HL-60/S4 treated with phorbol 12-myristate 13-acetate at 8.2 ng/mL for 4 days and 3 days (cell line): ENCODE measurements around the gene MTHFSD.

ENCODE experiments used
- in situ Hi-C: fragments of 300-500 bp; cut with MboI; formaldehyde crosslinking; loops from 2 replicates; pipeline ENCODE4 v1.15.0; 2022; ENCODE audit warnings: low sequenced_read_pairs

The MTHFSD gene

GRCh38 chr16:86572606-86573005 lies 17.6 kb upstream of the MTHFSD start:
- in situ Hi-C loops = no loop called here

DNA sequence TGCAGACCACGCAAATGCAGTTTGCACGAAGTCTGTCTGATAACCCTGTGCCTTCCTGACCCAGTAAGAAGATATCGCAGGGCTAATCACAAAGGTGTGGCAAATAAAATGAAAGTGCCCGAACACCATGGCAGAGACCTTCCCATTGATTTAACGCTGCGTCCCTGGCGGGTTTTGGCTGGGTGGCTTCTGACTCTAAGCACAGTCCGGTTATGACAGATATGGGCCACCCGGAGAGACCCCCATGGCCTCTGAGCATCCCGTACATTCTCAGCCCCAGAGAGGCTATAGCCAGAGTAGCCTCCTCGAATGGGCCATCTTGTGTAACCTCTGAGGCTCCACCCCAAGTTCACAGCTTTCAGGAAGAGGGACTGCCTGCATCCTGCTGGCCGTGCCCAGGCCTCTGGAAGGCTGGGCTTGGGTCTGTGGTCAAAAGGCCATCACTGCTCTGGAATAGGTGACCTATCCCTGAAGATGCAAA lies 17.0 kb upstream of the MTHFSD start:
- in situ Hi-C loops = no loop called here

- in situ Hi-C loops = no loop called here
Observed at GRCh38 chr16:86571530-86571915, 16.5 kb upstream of the MTHFSD start.

DNA sequence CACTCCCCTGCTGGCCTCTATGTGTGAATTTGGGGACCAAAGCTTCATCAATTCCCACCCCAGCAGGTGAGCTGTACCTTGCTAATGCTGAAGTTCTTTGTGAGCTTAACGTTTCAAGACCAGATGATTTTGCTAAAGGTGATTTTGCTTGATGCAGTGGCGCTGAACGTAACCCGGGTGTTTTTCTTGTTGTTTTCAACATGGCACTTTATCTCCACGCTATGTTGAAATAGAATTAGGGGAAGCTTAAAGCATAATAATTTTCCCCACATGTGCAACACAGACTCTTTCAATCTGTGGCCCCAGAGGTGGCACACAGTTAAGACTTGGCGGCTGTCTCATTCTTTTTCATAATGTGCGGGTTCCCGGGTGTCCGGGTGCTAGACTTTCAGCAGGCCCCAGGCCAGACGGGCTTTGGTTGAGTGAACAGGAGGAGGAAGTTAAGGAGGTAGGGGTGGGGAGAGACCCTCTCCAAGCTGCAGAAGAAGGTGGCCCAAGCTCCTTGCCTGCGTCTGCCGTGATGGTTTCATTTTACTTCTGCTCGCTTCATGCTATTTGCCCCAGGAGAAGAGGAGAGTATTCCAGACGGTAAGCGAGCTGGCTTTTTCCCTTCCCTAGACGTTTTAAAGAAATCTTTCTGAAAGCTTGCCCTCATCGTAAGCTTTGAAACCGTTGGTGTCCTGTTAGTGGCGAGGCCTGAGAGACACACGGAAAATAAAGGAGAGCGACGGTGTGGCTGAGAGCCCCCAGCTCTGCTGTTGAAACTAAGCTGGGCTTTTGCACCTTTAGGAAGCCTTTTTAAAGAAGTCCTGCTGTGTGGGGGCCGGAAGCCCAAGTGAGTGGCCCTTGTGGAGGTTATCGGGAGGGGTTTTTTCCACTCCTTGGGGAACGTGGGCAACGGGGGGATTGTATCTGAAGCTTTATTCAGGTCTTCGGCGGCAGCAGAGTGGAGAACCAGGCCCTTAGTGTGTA lies 15.8 kb upstream of the MTHFSD start:
- in situ Hi-C loops = no loop called here

DNA sequence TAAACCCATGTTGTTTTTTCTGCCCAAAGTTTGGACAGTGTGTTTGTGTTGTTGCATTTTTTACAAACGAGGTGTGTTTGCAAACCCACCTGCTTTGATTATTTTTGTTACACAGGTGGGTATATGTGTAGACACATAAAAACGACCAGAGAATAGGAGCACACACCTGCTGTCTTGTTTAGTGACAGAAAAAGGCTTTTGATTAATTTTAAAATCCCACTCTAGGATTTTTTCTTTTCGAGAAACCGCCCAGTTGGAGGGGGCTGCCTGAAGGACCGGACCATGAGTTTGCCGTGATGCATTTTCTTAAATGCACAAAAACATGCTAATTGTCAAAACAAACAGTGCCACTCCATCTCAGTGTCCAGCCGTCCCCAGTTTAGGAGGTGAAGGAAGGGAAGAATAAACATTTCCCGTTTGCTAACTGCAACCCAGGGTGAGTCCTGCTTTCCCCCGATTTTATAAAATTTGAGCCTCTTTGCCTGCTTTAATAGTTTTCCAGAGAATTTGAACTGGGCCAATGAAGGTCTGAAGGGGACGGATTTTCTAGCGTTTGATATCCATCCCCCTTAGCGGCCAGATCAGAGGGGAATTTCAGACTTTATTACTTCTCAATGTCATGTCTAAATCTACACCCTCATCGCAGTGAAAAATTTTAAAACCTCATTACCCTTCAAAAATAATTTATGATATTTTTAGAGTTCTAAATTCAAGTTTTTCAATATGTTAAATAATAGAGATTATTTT lies 14.8 kb upstream of the MTHFSD start:
- in situ Hi-C loops = no loop called here

DNA sequence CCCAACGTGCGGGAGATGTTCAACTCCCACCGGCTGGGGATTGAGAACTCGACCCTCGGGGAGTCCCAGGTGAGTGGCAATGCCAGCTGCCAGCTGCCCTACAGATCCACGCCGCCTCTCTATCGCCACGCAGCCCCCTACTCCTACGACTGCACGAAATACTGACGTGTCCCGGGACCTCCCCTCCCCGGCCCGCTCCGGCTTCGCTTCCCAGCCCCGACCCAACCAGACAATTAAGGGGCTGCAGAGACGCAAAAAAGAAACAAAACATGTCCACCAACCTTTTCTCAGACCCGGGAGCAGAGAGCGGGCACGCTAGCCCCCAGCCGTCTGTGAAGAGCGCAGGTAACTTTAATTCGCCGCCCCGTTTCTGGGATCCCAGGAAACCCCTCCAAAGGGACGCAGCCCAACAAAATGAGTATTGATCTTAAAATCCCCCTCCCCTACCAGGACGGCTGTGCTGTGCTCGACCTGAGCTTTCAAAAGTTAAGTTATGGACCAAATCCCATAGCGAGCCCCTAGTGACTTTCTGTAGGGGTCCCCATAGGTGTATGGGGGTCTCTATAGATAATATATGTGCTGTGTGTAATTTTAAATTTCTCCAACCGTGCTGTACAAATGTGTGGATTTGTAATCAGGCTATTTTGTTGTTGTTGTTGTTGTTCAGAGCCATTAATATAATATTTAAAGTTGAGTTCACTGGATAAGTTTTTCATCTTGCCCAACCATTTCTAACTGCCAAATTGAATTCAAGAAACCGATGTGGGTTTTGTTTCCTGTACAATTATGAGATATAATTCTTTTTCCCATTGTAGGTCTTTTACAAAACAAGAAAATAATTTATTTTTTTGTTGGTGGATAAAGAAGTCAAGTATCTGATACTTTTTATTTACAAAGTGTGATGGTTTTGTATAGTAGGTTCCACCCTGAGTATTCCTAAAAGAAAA lies 13.9 kb upstream of the MTHFSD start:
- in situ Hi-C loops = no loop called here

GRCh38 chr16:86567701-86568581 lies 12.9 kb upstream of the MTHFSD start:
- in situ Hi-C loops = no loop called here

- in situ Hi-C loops = no loop called here
Observed at GRCh38 chr16:86566966-86567700, 12.1 kb upstream of the MTHFSD start.

- in situ Hi-C loops = no loop called here
Observed at GRCh38 chr16:86566601-86566965, 11.5 kb upstream of the MTHFSD start, which contains the start of gene FOXC2. FOXC2 (plus strand) TSS chr16:86566829; CDS start chr16:86567336, 507 bp downstream.

DNA sequence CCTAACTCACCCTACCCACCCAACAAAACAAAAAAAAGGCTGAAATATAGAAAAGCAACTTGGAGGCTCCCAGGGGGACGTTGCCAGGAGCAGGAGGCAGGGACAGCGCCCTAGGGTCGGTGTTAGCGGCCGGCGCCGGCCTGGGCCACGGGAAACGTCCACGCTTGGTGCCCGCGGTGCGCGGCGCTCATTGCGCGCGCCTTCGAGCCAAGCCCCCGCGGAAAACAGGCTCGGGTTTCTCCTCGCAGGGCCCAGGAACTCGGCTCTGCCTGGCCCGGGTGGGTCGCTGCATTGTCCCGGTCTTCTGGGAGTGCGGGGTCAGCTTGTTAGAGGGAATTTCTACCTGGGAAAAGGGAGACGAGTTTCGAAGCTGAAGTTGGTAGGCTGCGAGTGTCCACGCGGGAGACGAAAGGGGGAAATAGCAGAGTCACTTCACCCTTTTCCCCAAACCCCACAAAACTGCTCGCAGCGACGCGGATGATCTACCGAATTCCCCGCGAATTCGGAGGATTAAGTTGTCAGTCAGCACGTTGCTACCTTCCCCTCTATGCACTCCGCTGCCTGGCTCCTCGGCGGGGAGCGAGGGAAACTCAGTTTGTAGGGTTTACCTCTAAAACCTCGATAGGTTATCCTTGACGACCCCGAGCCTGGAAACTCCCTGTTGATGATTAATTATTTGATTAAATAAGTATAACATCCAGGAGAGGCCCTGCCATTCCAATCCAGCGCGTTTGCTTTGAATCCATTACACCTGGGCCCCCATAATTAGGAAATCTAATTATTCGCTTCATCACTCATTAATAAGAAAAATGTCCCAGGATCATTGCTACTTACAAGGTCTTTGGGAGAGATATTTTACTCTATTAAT lies 10.8 kb upstream of the MTHFSD start:
- in situ Hi-C loops = no loop called here

DNA sequence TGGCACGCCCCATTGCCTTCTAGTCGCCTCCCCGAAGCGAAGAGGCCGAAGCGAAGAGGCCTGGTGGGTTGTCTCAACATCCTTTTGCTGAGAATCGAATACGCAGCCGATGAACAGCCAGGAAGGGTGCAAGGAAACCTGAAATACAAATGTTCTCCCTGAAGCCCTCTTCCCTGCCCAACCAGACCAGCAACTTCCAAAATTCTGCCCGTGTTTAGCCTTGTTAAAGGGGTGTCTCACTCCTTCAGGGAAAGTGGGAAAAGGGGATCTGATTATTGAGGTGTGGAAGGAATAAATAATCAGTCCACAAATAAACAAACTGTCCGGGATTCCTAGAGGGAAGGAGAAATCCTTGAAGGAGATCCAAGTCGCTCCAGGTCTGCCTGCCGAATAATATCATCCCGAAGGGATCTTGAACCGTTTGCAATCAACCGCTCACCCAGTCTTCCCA lies 10.2 kb upstream of the MTHFSD start:
- in situ Hi-C loops = no loop called here

DNA sequence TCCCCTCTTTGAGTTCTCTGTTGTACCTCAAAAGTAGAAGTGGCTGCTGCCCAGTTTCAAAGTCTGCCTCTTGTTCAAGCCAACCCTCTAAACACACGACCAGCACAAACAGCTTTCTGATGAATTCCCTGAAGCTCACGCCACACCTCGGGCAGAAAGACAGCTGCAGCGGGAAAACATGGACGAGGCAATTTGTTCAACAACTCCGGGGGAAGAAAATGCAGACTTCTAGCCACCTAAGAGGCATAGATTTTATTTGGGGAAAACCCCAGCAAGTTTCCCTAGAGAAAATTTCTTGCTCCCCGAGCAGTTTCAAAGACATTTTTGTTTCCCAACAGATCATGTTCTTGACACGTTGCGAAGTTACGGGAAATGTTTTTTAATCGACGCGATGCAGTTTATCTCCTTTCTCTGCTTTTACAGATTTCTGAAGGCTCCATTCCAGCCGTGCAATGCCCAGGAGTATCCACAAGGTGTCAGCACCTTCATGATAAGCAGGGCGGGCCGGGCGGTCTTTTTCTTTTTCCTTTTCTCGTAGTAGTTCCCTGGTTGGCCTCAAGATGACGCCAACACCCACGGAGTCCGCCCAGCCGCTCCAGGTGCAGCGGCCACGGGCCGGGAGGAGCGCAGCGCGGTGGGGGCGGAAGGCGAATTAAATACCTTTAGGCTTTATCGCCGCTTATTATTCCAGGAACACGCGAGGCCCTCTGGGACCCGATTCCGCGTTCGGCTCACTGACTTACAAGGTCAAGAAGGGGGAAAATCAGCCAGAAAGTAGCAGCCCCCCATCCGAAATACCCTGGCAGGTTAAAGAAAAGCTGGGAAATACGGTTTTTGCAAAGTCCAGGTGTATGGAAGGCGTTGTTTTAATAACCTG lies 8.7 kb upstream of the MTHFSD start:
- in situ Hi-C loops = no loop called here

- in situ Hi-C loops = no loop called here
Observed at GRCh38 chr16:86562356-86562755, 7.3 kb upstream of the MTHFSD start.

DNA sequence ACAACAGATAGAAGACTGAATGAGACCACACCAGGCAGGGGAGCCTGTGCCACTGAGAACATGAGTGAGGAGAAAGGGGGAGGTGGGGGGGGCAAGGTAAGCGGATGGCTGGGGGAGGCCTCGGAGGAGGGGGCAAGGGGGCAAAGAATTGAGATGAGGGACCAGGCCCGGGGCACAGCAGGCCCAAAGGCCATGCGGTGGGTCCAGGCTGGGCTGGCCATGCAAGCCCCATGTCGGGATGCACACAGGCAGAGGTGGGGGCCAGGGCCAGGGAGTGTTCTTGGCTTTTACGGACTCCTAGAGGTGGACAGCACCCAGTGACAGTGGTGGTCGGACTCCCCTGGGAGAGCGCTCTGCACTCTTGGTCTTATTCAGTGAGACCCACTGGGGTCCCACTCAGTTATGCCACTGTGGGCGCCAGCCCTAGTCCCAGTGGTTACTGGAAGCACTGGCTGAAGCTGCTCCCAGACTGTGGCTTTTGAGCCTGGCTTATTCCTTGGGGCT lies 4.8 kb upstream of the MTHFSD start:
- in situ Hi-C loops = no loop called here

- in situ Hi-C loops = no loop called here
Observed at GRCh38 chr16:86558355-86559193, 3.5 kb upstream of the MTHFSD start.

- in situ Hi-C loops = no loop called here
Observed at GRCh38 chr16:86557587-86557986, 2.6 kb upstream of the MTHFSD start.
